Neural progenitor cell (in vitro differentiated cells): Measurements from ENCODE around the gene TWIST2. TPM values are rescaled to one million over a fixed set of nuclear protein-coding genes. Genes with fewer than 3 reads are reported as not detected.

Experiments
- DNase-seq: peaks from one replicate; pipeline ENCODE4 v3.0.0-alpha.2; 2016; ENCODE audit warnings: low spot score
- H2AFZ ChIP-seq: fragments of 200-600 bp; sonication (generic); replicated peaks from 2 replicates; pipeline ENCODE4 v1.6.1; 2016; ENCODE audit warnings: antibody characterized with exemption
- H3F3A ChIP-seq: fragments of 200-600 bp; sonication (generic); 2 replicates; pipeline ENCODE4 v1.6.1; 2016; ENCODE audit warnings: antibody characterized with exemption, low read depth
- H3K27ac ChIP-seq: fragments of 200-600 bp; sonication (generic); 2 replicates; pipeline ENCODE4 v1.5.1; 2016; ENCODE audit warnings: mild to moderate bottlenecking
- H3K27me3 ChIP-seq: fragments of 200-600 bp; sonication (generic); 2 replicates; pipeline ENCODE4 v1.6.1; 2016; ENCODE audit warnings: mild to moderate bottlenecking, moderate library complexity
- H3K36me3 ChIP-seq: fragments of 200-600 bp; sonication (generic); 2 replicates; pipeline ENCODE4 v1.5.1; 2016
- H3K4me1 ChIP-seq: fragments of 200-600 bp; sonication (generic); 2 replicates; pipeline ENCODE4 v1.6.1; 2016; ENCODE audit warnings: mixed run types
- H3K4me2 ChIP-seq: fragments of 200-600 bp; sonication (generic); 2 replicates; pipeline ENCODE4 v1.6.1; 2016
- H3K4me3 ChIP-seq: fragments of 200-600 bp; sonication (generic); 2 replicates; pipeline ENCODE4 v1.5.1; 2016
- H3K79me2 ChIP-seq: fragments of 200-600 bp; sonication (generic); 2 replicates; pipeline ENCODE4 v1.6.1; 2016; ENCODE audit warnings: low read depth
- H3K9ac ChIP-seq: fragments of 200-600 bp; sonication (generic); 2 replicates; pipeline ENCODE4 v1.6.1; 2016
- H3K9me3 ChIP-seq: fragments of 200-600 bp; sonication (generic); 2 replicates; pipeline ENCODE4 v1.5.1; 2016; ENCODE audit warnings: low read depth
- H4K20me1 ChIP-seq: fragments of 200-600 bp; sonication (generic); 2 replicates; pipeline ENCODE4 v1.6.1; 2016; ENCODE audit warnings: low read depth
- H3K27ac Mint-ChIP-seq: 3 replicates; pipeline ENCODE4 v1.8.0; 2021; ENCODE audit warnings: mixed read lengths
- H3K27me3 Mint-ChIP-seq: 2 replicates; pipeline ENCODE4 v1.8.0; 2022; ENCODE audit warnings: low read depth, mild to moderate bottlenecking, inconsistent platforms, moderate library complexity, mixed read lengths; ENCODE audit not compliant: insufficient read depth
- H3K36me3 Mint-ChIP-seq: 3 replicates; pipeline ENCODE4 v1.8.0; 2021; ENCODE audit warnings: mixed read lengths
- H3K4me1 Mint-ChIP-seq: 3 replicates; pipeline ENCODE4 v1.8.0; 2021; ENCODE audit warnings: mixed read lengths
- H3K4me3 Mint-ChIP-seq: 3 replicates; pipeline ENCODE4 v1.8.0; 2021; ENCODE audit warnings: mild to moderate bottlenecking, moderate library complexity, mixed read lengths
- H3K9me3 Mint-ChIP-seq: 3 replicates; pipeline ENCODE4 v1.8.0; 2020; ENCODE audit warnings: mixed read lengths
- CTCF ChIP-seq: fragments of 200-600 bp; sonication (generic); IDR thresholded peaks from 2 replicates; pipeline ENCODE4 v1.5.1; 2017; ENCODE audit warnings: antibody characterized with exemption, mild to moderate bottlenecking
- EZH2 ChIP-seq: fragments of 200-600 bp; sonication (generic); IDR thresholded peaks from 2 replicates; pipeline ENCODE4 v1.6.1; 2017; ENCODE audit warnings: antibody characterized with exemption, mild to moderate bottlenecking, moderate library complexity
- EZH2phosphoT487 ChIP-seq: fragments of 200-600 bp; sonication (generic); IDR thresholded peaks from 2 replicates; pipeline ENCODE4 v1.6.1; 2017; ENCODE audit warnings: antibody characterized with exemption
- total RNA-seq: library from RNA; depleted of rRNA; stranded (reverse); fragments of >200 nt; gene quantifications from 2 replicates; pipeline ENCODE4 v1.2.3, GENCODE V29; 2015; ENCODE audit warnings: low replicate concordance

TWIST2 gene
- total RNA-seq, 1 donor from 2014 or later = 0.51 TPM

DNA sequence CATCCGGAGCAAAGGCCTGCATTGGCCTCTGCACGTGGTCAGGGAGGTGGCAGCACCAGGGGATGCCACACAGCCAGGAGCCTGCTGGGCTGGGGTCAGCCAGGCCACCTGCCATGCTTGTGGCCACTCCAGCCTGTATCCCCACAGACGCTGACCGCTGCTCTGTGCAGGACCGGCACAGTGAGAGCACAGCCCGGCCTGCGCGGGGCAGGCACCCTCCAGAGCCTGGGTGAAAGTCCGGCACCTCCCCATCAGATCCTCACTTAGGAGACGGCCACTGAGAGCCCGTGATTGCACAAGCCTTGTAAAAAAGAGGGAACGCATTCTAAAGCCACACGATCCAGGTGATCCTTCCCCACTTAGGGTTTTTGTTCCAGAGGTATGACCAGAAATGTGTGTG, 42.2 kb downstream of the TWIST2 start:
- H3K9me3 ChIP-seq = no peaks in the 10 kb centered on the region
- Mint-ChIP-seq H3K4me3 (no peak overlapping the region), H3K36me3 (peaks cover 2% of the 10 kb centered on the region), H3K27me3 (peaks cover 2% of the 10 kb centered on the region), H3K27ac (no peak overlapping the region), H3K4me1 (peaks cover 24% of the 10 kb centered on the region), H3K9me3 (peaks cover 7% of the 10 kb centered on the region)
- no peak overlapping the region for H3K4me3 ChIP-seq
- DNase-seq = no peak
- no peaks in the 10 kb centered on the region for H4K20me1 ChIP-seq
- no peak for TF ChIP-seq EZH2
- TF ChIP-seq CTCF = no peak
- TF ChIP-seq EZH2phosphoT487 = no peak
- no peaks in the 10 kb centered on the region for H3K27me3 ChIP-seq
- H3K4me1 ChIP-seq = peaks cover 10% of the 10 kb centered on the region
- H3F3A ChIP-seq = no peaks in the 10 kb centered on the region
- H3K36me3 ChIP-seq = no peaks in the 10 kb centered on the region
- H3K4me2 ChIP-seq = no peak overlapping the region
- no peak overlapping the region for H3K9ac ChIP-seq
- H3K79me2 ChIP-seq = no peaks in the 10 kb centered on the region
- no peak overlapping the region for H2AFZ ChIP-seq
- H3K27ac ChIP-seq = no peak overlapping the region

- H3K9me3 ChIP-seq = no peaks in the 10 kb centered on the region
- H3K27ac Mint-ChIP-seq = peak overlapping the region; percentile 72
- H3K4me2 ChIP-seq = no peak overlapping the region
Measured at GRCh38 chr2:238890618-238891456, 43.0 kb downstream of the TWIST2 start.

DNA sequence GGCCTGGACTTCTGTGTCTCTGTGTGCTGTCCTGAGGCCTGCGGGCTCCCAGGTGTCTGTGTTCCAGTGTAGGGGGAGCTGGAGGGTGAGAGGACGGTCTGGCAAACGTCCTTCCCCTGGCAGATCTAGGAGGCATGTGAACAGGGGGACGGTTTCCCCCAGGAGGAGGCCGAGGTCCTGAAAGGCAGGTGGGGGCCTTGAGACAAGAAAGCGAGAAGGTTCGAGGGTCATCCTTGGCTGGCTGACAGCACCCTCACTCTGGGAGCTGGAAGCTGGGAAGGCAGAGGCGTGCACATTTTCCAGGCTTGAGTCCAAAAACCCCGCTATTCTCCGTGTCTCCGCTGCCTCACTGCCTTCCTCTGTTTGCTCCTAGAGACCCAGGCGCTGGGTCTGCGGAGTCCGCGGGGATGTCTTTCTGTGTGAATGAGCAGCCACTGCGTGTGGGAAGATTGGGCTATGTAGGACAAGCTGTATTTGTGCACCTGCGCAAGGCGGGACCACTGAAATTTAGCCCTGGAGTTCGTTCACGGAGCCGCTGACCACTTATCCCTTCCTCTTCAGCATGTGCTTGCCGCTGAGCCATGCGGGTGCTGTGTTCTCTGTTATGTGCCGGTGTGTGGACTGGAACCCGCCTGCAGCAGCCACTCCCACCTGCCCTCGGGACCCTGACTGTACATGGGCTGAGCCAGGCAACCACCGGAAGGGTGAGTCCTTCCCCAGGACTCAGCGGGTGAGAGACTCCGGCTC, 43.7 kb downstream of the TWIST2 start:
- H3K27me3 Mint-ChIP-seq = peaks cover 2% of the 10 kb centered on the region
- H3K4me1 ChIP-seq = peaks cover 17% of the 10 kb centered on the region
- no peaks in the 10 kb centered on the region for H3F3A ChIP-seq
- peak overlapping the region; percentile 72 for H3K27ac Mint-ChIP-seq
- H3K27ac ChIP-seq = no peak overlapping the region
- no peak overlapping the region for H3K9ac ChIP-seq
- peaks cover under 1% of the 10 kb centered on the region for H3K36me3 Mint-ChIP-seq
- H3K27me3 ChIP-seq = no peaks in the 10 kb centered on the region
- no peaks in the 10 kb centered on the region for H3K79me2 ChIP-seq
- H3K4me1 Mint-ChIP-seq = peaks cover 36% of the 10 kb centered on the region
- peaks cover 3% of the 10 kb centered on the region for H3K9me3 Mint-ChIP-seq
- TF ChIP-seq CTCF = no peak
- no peak for TF ChIP-seq EZH2phosphoT487
- no peak for TF ChIP-seq EZH2
- no peak overlapping the region for H3K4me3 ChIP-seq
- H3K4me2 ChIP-seq = no peak overlapping the region
- no peaks in the 10 kb centered on the region for H3K9me3 ChIP-seq
- H2AFZ ChIP-seq = no peak overlapping the region
- H3K4me3 Mint-ChIP-seq = no peak overlapping the region
- H3K36me3 ChIP-seq = no peaks in the 10 kb centered on the region
- DNase-seq = no peak
- no peaks in the 10 kb centered on the region for H4K20me1 ChIP-seq

More at GRCh38 chr2:238890618-238891456, 43.0 kb downstream of the TWIST2 start:
- no peaks in the 10 kb centered on the region for H3F3A ChIP-seq
- no peaks in the 10 kb centered on the region for H3K27me3 ChIP-seq
- no peak for TF ChIP-seq EZH2phosphoT487
- TF ChIP-seq EZH2 = no peak
- no peak for TF ChIP-seq CTCF
- no peak overlapping the region for H3K9ac ChIP-seq
- no peak for DNase-seq
- no peaks in the 10 kb centered on the region for H3K79me2 ChIP-seq
- no peak overlapping the region for H3K4me3 Mint-ChIP-seq
- H2AFZ ChIP-seq = no peak overlapping the region
- no peak overlapping the region for H3K27ac ChIP-seq
- no peaks in the 10 kb centered on the region for H3K36me3 ChIP-seq
- peaks cover 7% of the 10 kb centered on the region for H3K9me3 Mint-ChIP-seq
- H4K20me1 ChIP-seq = no peaks in the 10 kb centered on the region
- peaks cover 29% of the 10 kb centered on the region for H3K4me1 Mint-ChIP-seq
- H3K27me3 Mint-ChIP-seq = peaks cover 2% of the 10 kb centered on the region
- peaks cover 14% of the 10 kb centered on the region for H3K4me1 ChIP-seq
- H3K36me3 Mint-ChIP-seq = peaks cover 2% of the 10 kb centered on the region
- no peak overlapping the region for H3K4me3 ChIP-seq
